Stimulated activated CD4-positive, alpha-beta T cell treated with anti-CD3 and anti-CD28 coated beads, Interleukin-4, amount 100 ng/mL, for 48 hours (primary cell): ENCODE measurements around the gene SHISA2.

Source experiments
- DNase-seq, 2 donors: peaks; one replicate each; pipeline ENCODE4 v3.0.0-alpha.2; 2020; ENCODE audit warnings: low read depth in 2 of 2

SHISA2 gene

GRCh38 chr13:26017932-26018665 lies 33.7 kb downstream of the SHISA2 start:
- no peak for DNase-seq

GRCh38 chr13:26017196-26017921 lies 34.5 kb downstream of the SHISA2 start:
- DNase-seq = no peak

- DNase-seq = no peak
Measured at GRCh38 chr13:26016189-26016588, 35.6 kb downstream of the SHISA2 start.

- DNase-seq = no peak
Measured at GRCh38 chr13:26015271-26016125, 36.3 kb downstream of the SHISA2 start.

GRCh38 chr13:26012995-26013394 lies 38.8 kb downstream of the SHISA2 start:
- DNase-seq = no peak

- peak; percentile 22 to 26 for DNase-seq
Measured at GRCh38 chr13:26011996-26012821, 39.6 kb downstream of the SHISA2 start.

- DNase-seq = no peak
Measured at GRCh38 chr13:26011208-26011573, 40.6 kb downstream of the SHISA2 start.

GRCh38 chr13:26010487-26011207 lies 41.2 kb downstream of the SHISA2 start:
- no peak for DNase-seq

GRCh38 chr13:26007261-26008125 lies 44.3 kb downstream of the SHISA2 start:
- DNase-seq = no peak
